Muscle of leg (tissue), 11 donors: ENCODE data around the gene SESTD1. TPM values are rescaled to one million over a fixed set of nuclear protein-coding genes. Genes with fewer than 3 reads are reported as not detected.
"Not testable (repeated sequence)": the region's sequence is repeated elsewhere in the genome, so short reads cannot be mapped to it uniquely, and the experiment has no call there.

Source experiments
- DNase-seq: peaks from one replicate; pipeline ENCODE4 v3.0.0; 2013
- H3K27ac ChIP-seq: one replicate; pipeline ENCODE4 v1.5.1; 2013; ENCODE audit warnings: mild to moderate bottlenecking, low read length, control low read depth
- H3K27me3 ChIP-seq: one replicate; pipeline ENCODE4 v1.6.1; 2013; ENCODE audit warnings: low read length; ENCODE audit not compliant: control insufficient read depth, insufficient read depth
- H3K36me3 ChIP-seq: one replicate; pipeline ENCODE4 v1.6.1; 2013; ENCODE audit warnings: low read length; ENCODE audit not compliant: control insufficient read depth, insufficient read depth
- H3K4me1 ChIP-seq: one replicate; pipeline ENCODE4 v1.6.1; 2013; ENCODE audit warnings: low read length; ENCODE audit not compliant: control insufficient read depth, insufficient read depth
- H3K4me3 ChIP-seq: one replicate; pipeline ENCODE4 v1.5.1; 2013; ENCODE audit warnings: low read length, control low read depth
- H3K9me3 ChIP-seq: replicated peaks from 2 replicates; pipeline ENCODE4 v1.6.1; 2013; ENCODE audit warnings: low read depth, low read length; ENCODE audit not compliant: control insufficient read depth
- WGBS: methylation state at CpG from one replicate; pipeline ENCODE4 v1.1.5; 2013; ENCODE audit warnings: missing lambda C conversion rate; ENCODE audit not compliant: insufficient coverage; 5-methylcytosine and 5-hydroxymethylcytosine counted together
- polyA plus RNA-seq, 8 donors: library from polyadenylated mRNA; unstranded; fragments of 120-200 nt; gene quantifications; one replicate each; pipeline versions ENCODE4 v1.2.1 to v1.2.3, GENCODE V29; 2013; ENCODE audit warnings: inconsistent platforms in 1 of 8, low replicate concordance in 1 of 8; ENCODE audit not compliant: insufficient read length in 8 of 8, insufficient read depth in 1 of 8
- total RNA-seq: library from RNA; stranded (reverse); fragments of 120-200 nt; gene quantifications from one replicate; pipeline ENCODE4 v1.2.4, GENCODE V29; 2013

Gene SESTD1
- total and polyA plus RNA-seq, 9 donors, result 14.3 to 41.1 (median 27.0) TPM

DNA sequence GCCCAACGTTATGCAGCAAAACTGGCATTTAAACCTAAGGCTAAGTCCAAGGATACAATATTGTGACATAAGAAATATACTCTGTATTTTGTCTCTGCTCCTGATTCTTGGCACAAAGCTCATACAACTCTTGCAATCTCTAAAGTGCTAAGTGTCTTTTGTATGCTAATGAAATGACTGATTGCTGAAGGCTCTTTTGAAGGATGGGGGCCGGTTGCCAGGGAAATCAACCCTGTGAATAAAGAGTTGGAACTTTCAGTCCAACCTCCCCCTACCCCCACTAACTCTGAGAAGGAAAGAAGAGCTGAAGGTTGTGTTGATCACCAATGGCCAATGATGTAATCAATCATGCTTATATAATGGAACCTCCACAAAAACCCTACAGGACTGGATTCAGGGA lies 40.3 kb downstream of the SESTD1 start:
- no peaks in the 10 kb centered on the region for H3K4me1 ChIP-seq
- no peaks in the 10 kb centered on the region for H3K36me3 ChIP-seq
- no peak overlapping the region for H3K4me3 ChIP-seq
- DNase-seq, result no peak
- no CpG with 5 or more reads among the region's 2 CpGs for WGBS
- H3K9me3 ChIP-seq, result no peaks in the 10 kb centered on the region
- no peaks in the 10 kb centered on the region for H3K27me3 ChIP-seq
- no peak overlapping the region for H3K27ac ChIP-seq

GRCh38 chr2:179222076-179222475 lies 42.6 kb downstream of the SESTD1 start:
- H3K36me3 ChIP-seq, result no peaks in the 10 kb centered on the region
- no peak overlapping the region for H3K4me3 ChIP-seq
- no peaks in the 10 kb centered on the region for H3K9me3 ChIP-seq
- whole genome bisulfite sequencing, result 100% methylated on average over 1 of the region's 2 CpGs
- no peaks in the 10 kb centered on the region for H3K27me3 ChIP-seq
- peaks cover 2% of the 10 kb centered on the region for H3K4me1 ChIP-seq
- no peak overlapping the region for H3K27ac ChIP-seq
- no peak for DNase-seq

DNA sequence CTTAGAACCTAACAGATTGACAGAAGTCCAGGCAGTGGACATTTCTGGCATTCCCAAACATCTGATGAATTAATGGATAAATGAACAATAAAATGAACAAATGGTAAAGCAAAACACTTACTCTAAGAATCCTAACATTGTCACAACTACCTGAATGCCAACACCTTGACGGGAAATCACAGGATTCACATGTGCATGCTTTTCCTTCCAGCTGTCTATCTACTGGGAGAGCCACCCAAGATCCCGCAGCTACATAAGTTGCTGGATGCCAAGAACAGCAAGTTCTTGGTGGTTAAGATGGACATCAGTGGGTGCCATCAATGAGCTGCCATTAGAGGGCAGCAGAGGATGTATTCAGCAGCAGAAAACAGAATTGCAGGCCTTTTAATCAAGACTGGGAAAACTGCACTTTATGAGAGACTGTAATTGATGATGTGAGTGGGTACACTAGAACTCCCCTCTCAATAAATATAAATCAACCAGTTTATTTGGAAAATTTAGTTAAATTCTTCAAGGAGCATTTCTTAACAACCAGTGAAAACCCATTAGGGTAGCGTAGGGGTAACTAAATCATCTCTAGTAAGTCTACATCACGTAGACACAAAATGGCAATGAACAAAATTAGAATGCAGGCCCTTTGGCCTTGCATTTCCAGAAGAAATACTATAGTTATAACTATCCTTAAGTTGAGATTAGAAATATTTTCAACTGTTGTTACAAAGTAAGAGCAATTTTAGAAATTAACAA lies 45.6 kb downstream of the SESTD1 start:
- WGBS, result 34% methylated on average over 2 of the region's 4 CpGs
- DNase-seq, result peak; percentile 80
- H3K27me3 ChIP-seq, result no peaks in the 10 kb centered on the region
- peaks cover 2% of the 10 kb centered on the region for H3K4me1 ChIP-seq
- no peaks in the 10 kb centered on the region for H3K36me3 ChIP-seq
- H3K27ac ChIP-seq, result no peak overlapping the region
- no peaks in the 10 kb centered on the region for H3K9me3 ChIP-seq
- H3K4me3 ChIP-seq, result no peak overlapping the region

DNA sequence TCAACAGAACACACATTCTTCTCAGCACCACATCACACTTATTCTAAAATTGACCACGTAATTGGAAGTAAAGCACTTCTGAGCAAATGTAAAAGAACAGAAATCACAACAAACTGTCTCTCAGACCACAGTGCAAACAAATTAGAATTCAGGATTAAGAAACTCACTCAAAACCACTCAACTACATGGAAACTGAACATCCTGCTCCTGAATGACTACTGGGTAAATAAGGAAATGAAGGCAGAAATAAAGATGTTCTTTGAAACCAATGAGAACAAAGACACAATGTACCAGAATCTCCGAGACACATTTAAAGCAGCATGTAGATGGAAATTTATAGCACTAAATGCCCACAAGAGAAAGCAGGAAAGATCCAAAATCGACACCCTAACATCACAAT lies 50.0 kb downstream of the SESTD1 start:
- not testable (repeated sequence) for H3K27me3 ChIP-seq, H3K27ac ChIP-seq, H3K4me1 ChIP-seq, H3K4me3 ChIP-seq, DNase-seq, H3K36me3 ChIP-seq, H3K9me3 ChIP-seq
- no CpG with 5 or more reads among the region's 3 CpGs for WGBS

DNA sequence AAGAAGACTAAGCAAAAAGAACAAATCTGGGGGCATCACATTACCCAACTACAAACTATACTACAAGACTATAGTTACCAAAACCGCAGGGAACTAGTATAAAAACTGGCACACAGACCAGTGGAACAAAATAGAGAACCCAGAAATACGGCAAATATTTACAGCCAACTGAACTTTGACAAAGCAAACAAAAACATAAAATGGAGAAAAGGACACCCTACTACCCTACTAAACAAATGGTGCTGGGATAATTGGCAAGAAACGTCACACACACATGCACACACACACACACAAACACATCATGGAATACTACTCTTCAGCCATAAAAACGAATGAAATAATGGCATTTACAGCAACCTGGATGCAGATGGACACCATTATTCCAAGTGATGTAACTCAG lies 53.3 kb downstream of the SESTD1 start:
- H3K4me1 ChIP-seq, result no peaks in the 10 kb centered on the region
- no peak overlapping the region for H3K27ac ChIP-seq
- no peaks in the 10 kb centered on the region for H3K9me3 ChIP-seq
- no peak overlapping the region for H3K4me3 ChIP-seq
- WGBS, result no CpG with 5 or more reads among the region's 4 CpGs
- H3K27me3 ChIP-seq, result no peaks in the 10 kb centered on the region
- H3K36me3 ChIP-seq, result no peaks in the 10 kb centered on the region
- DNase-seq, result no peak

GRCh38 chr2:179208277-179208676 lies 56.4 kb downstream of the SESTD1 start:
- H3K4me3 ChIP-seq, H3K9me3 ChIP-seq, DNase-seq, H3K4me1 ChIP-seq, H3K27me3 ChIP-seq, H3K36me3 ChIP-seq, H3K27ac ChIP-seq: not testable (repeated sequence)
- no CpG with 5 or more reads among the region's 1 CpG for WGBS

DNA sequence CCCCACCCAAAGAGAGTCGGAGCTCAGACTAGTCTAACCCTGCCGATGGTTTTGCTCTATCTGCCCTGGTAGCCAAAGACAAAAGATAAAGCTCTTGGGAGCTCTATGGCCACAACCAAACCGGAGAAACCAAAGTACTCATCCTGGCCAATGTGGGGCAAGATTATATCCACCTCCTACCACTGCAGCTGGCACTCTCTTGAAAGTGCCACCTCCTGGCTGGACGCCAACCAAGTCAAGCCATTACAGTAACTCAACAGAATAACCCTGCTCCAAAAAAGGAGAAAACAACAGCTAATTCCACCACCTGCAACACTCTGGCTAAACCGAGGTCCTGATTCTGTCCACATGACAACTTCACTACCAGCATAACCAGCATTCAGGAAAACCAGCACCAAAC lies 57.6 kb downstream of the SESTD1 start:
- no peaks in the 10 kb centered on the region for H3K27me3 ChIP-seq
- no peak for DNase-seq
- 88% methylated on average over 1 of the region's 5 CpGs for WGBS
- H3K36me3 ChIP-seq, result no peaks in the 10 kb centered on the region
- H3K27ac ChIP-seq, result no peak overlapping the region
- no peaks in the 10 kb centered on the region for H3K9me3 ChIP-seq
- no peak overlapping the region for H3K4me3 ChIP-seq
- H3K4me1 ChIP-seq, result no peaks in the 10 kb centered on the region

DNA sequence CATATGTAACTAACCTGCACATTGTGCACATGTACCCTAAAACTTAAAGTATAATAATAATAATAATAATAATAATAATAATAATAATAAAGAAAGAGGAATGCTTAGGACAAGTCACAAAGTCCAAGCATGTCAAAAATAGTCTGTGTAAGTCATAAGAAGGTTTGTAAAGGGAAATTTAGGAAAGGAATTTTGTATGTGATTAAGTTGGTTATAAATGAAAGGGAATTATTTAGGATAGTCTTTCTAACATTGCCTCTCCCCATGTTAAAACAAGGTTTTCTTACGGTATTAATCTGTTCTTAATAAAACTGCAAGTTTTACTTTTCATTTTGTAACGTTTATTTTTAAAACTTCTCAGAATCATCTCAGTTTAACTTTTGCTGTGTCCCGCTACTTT lies 62.8 kb downstream of the SESTD1 start:
- Histone ChIP-seq H3K27me3 (no peaks in the 10 kb centered on the region), H3K4me3 (no peak overlapping the region), H3K9me3 (no peaks in the 10 kb centered on the region), H3K27ac (no peak overlapping the region), H3K36me3 (no peaks in the 10 kb centered on the region), H3K4me1 (no peaks in the 10 kb centered on the region)
- no peak for DNase-seq
- no CpG with 5 or more reads among the region's 3 CpGs for WGBS

GRCh38 chr2:179195926-179196590 lies 68.6 kb downstream of the SESTD1 start:
- WGBS, result 96% methylated on average over 22 of the region's 23 CpGs
- H3K27ac ChIP-seq, result not testable (repeated sequence)

DNA sequence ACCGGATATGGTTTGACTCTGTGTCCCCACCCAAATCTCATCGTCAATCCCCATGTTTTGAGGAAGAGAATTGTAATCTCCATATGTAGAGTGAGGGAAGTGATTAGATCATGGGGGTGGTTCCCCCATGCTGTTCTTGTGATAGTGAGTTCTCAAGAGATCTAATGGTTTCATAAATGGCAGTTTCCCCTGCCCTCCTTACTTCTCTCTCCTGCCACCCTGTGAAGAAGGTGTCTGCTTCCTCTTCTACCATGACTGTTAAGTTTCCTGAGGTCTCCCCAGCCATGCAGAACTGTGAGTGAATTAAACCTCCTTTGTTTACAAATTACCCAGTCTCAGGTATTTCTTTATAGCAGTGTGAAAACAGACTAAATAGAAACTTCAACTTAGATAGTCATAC lies 69.5 kb downstream of the SESTD1 start:
- no peaks in the 10 kb centered on the region for H3K27me3 ChIP-seq
- H3K4me3 ChIP-seq, result no peak overlapping the region
- H3K27ac ChIP-seq, result no peak overlapping the region
- H3K9me3 ChIP-seq, result peaks cover 1% of the 10 kb centered on the region
- WGBS, result no CpG with 5 or more reads among the region's 2 CpGs
- peaks cover 4% of the 10 kb centered on the region for H3K36me3 ChIP-seq
- no peak for DNase-seq
- no peaks in the 10 kb centered on the region for H3K4me1 ChIP-seq

More at GRCh38 chr2:179195926-179196590, 68.6 kb downstream of the SESTD1 start:
- H3K4me3 ChIP-seq, DNase-seq, H3K4me1 ChIP-seq, H3K36me3 ChIP-seq, H3K27me3 ChIP-seq, H3K9me3 ChIP-seq: not testable (repeated sequence)
